Neural progenitor cell (in vitro differentiated cells): ENCODE measurements around the gene SLIT1.

Experiments used
- EZH2phosphoT487 ChIP-seq: fragments of 200-600 bp; sonication (generic); IDR thresholded peaks from 2 replicates; pipeline ENCODE4 v1.6.1; 2017; ENCODE audit warnings: antibody characterized with exemption
- TF ChIP-seq, protein P1 (sequence below): fragments of 200-600 bp; sonication (generic); IDR thresholded peaks from 2 replicates; pipeline ENCODE4 v1.5.1; 2017; ENCODE audit warnings: antibody characterized with exemption, mild to moderate bottlenecking

DNA sequence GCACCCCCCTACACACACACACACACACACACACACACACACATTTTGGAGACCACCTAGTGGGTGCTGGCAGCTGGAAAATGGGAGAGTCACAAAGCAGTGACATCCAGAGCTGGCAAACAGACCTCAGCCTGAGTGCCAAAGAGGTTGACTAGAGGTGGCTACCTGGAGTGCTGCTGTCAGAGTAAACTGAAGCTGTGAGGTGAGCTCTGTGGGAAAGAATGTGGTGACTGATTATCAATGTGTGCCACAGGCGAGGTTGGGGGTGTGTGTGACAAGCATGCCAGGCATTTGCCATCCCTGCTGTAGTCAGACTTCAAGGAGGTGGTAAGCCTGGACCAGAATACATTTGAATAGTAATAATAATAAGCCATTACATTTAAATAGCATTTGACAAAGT, 120.6 kb downstream of the SLIT1 start:
- TF ChIP-seq, protein P1, sequence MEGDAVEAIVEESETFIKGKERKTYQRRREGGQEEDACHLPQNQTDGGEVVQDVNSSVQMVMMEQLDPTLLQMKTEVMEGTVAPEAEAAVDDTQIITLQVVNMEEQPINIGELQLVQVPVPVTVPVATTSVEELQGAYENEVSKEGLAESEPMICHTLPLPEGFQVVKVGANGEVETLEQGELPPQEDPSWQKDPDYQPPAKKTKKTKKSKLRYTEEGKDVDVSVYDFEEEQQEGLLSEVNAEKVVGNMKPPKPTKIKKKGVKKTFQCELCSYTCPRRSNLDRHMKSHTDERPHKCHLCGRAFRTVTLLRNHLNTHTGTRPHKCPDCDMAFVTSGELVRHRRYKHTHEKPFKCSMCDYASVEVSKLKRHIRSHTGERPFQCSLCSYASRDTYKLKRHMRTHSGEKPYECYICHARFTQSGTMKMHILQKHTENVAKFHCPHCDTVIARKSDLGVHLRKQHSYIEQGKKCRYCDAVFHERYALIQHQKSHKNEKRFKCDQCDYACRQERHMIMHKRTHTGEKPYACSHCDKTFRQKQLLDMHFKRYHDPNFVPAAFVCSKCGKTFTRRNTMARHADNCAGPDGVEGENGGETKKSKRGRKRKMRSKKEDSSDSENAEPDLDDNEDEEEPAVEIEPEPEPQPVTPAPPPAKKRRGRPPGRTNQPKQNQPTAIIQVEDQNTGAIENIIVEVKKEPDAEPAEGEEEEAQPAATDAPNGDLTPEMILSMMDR = no peak
- no peak for TF ChIP-seq EZH2phosphoT487
